HG03280 (cell line): Measurements from ENCODE around the gene CEP170B.
"Not testable (repeated sequence)": the region's sequence is repeated elsewhere in the genome, so short reads cannot be mapped to it uniquely, and the experiment has no call there.

Source experiments
- ATAC-seq: cut with Tn5 transposase; IDR thresholded peaks from one replicate; pipeline ENCODE4 v1.9.1; 2021; ENCODE audit warnings: mild to moderate bottlenecking, moderate library complexity; ENCODE audit not compliant: unreplicated experiment

The CEP170B gene

GRCh38 chr14:104888489-104889374, 23.7 kb downstream of the CEP170B start:
- no peak for ATAC-seq

DNA sequence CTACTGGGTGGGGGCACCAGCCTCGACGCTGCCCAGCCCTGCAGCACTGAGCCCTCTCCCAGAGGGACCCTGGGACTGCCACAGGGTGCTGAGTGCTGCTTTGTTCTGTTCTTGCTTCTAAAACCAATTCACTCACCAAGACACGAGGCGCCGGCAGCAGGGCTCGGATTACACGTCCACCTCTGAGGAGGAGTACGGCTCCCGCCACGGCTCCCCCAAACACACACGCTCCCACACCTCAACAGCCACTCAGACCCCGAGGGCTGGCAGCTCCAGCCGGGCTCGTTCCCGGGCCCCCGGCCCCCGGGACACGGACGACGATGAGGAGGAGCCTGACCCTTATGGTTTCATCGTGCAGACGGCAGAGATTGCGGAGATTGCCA, 24.3 kb downstream of the CEP170B start:
- no peak for ATAC-seq

DNA sequence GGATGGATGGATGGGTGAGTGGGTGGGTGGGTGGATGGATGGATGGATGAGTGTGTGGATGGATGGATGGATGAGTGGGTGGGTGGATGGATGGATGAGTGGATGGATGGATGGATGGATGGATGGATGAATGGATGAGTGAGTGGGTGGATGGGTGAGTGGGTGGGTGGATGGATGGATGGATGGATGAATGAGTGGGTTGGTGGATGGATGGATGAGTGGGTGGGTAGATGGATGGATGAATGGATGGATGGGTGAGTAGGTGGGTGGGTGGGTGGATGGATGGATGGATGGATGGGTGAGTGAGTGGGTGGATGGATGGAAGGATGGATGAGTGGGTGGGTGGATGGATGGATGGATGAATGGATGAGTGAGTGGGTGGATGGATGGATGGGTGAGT, 25.2 kb downstream of the CEP170B start:
- ATAC-seq, result not testable (repeated sequence)

GRCh38 chr14:104891121-104891551, 26.1 kb downstream of the CEP170B start:
- ATAC-seq, result no peak

DNA sequence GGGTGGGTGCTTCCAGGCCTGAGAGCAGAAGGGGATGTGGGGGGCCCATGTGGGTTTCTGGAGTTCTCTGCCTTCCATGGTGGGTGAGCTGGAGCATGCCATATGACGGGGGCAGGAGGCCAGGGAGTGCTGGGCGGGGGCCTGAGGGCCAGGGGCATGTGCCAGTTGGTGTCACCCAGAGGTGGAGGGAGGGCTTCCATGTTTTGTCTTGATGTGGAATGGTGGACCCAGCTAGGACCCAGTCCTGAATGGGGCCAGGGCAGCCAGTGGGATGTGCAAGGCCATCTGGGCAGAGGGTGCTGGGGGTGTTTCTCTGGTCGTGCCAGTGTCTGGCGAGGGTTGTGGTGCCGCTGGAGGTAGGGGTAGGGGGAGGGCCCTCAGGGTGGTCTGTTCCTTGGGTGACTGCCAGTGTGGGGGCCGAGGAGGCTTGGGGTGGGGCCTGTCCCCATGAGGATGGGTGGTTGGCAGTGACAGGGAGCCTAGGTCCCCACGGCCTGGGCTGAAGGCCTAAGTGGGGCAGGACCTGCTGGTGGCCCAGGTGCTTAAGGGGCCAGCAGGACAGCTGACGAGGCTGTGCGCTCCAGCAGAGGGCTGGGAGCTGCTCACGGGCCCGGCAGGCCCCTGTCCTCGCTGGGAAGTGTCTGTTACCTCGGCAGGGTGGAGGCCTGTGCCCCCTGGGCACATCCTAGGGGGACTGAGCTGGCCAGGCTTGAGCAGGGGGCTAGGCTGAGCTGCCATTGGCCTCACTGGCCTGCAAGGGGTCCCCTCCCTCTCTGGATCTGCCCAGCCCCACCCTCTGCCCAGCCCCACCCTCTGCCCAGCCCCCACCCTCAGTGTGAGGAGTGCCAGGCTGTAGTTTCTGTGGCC, 26.8 kb downstream of the CEP170B start:
- no peak for ATAC-seq

- ATAC-seq, result no peak
Observed at GRCh38 chr14:104892531-104893434, 27.7 kb downstream of the CEP170B start.

DNA sequence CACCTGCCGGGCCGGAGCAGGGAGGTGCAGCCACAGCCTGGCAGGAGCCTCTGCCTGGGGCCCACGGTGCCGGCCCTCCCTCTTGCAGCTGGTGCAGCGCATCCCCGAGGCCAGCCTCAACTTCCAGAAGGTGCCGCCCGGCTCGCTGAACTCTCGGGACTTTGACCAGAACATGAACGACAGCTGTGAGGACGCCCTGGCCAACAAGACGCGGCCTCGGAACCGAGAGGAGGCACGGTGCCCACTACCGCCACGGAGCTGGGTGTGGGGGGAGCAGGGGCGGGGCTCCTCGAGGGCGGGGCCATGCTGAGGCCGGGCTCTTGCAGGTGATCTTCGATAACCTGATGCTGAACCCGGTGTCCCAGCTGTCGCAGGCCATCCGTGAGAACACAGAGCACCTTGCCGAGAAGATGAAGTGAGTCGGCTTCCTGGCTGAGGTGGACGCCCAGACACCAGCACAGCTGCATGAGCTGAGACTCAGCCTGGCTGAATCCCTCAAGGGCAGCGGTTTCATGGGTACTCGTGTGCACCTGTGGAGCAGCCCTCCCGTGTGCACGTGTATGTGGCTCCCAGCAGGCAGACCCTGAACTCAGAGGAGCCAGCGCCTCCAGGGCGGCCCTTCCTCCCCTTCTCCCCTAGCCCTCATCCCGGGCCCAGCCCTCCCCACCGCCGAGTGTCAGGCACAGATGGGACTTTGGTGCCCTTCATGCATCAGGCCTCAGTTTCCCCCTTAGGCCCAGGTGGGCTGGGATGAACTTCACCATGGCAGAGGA, 28.6 kb downstream of the CEP170B start:
- no peak for ATAC-seq

DNA sequence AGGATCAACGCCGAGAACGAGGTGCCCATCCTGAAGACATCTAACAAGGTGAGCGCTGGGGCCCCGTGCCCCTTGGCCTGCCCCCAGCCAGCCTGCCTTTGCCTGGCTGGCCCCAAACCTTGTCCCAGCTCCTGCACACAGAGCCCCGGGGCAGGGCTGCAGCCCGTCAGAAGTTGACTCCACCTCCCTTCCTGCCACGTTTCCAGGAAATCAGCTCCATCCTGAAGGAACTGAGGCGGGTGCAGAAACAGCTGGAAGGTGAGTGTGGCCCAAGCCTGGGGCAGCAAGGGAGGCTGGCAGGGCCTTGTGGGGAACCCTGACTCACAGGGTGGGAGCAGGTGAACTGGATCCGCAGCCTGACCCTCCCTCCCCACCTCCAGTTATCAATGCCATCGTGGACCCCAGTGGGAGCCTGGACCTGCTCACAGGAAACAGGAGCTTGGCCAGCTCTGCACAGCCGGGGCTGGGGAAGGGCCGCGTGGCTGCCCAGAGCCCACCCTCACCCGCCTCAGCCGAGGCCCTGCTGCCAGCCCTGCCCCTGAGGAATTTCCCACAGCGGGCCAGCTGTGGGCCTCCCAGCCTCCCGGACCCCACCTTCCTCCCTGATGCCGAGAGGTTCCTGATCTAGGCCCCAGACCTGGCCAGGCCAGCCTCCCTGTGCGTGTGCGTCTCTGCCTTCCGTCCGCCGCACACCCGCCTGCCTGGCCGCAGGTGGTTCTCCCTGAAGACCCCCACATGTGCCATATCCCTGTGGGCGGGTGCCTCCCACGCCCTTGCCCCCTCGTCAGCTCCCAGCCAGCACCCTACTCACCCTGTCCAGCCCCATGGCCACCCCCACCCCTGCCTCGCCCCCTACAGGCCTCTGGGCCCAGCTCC, 29.5 kb downstream of the CEP170B start:
- no peak for ATAC-seq

DNA sequence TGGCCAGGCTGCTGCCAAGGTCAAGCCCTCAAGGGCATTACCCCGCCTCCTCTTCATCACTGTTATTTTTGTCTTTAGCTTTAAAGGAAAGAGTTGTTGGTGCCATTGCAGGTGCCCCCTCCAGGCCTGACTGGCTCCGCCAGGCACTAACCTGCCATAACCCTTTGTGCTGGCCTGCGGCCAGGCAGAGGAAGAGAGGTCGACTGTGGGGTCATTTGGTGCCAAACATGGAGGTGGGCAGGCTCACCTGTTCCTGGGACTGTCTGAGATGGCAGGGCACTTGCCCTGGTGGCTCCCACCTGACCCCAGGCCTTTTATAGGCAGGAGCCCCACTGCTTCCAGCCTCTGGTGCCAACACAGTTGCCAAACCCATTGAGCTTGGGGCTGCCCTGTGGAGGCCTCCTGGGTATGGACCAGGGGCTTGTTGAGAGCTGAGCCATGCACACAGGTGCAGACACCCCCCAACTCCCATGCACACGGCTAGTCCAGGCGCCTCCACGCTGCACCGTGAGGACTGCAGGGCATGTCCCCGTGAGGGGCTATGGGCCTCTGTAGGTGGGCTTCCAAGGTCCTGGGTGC, 30.2 kb downstream of the CEP170B start:
- no peak for ATAC-seq

- ATAC-seq, result no peak
Observed at GRCh38 chr14:104895786-104896661, 31.0 kb downstream of the CEP170B start.

GRCh38 chr14:104897330-104898194, 32.5 kb downstream of the CEP170B start:
- no peak for ATAC-seq

GRCh38 chr14:104898195-104898558, 33.1 kb downstream of the CEP170B start:
- no peak for ATAC-seq

- no peak for ATAC-seq
Observed at GRCh38 chr14:104898870-104899510, 33.9 kb downstream of the CEP170B start.

DNA sequence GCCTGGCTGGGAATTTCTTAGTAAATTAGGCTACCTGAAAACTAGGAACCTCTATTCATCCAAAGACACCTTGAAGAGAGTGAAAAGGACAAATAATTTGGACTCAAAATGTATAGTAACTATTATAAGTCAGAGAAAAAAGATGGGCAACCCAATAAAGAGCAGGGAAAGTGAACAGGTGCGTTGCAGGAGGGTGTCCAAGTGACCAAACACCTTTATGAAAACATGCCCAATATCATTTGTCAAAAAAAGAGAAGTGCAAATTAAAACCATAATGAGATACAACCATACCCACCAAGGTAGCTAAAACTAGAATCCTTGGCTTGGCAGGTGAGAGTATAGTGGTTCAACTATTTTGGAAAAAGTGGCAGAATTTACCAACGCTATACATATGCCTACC, 34.7 kb downstream of the CEP170B start:
- ATAC-seq, result no peak

DNA sequence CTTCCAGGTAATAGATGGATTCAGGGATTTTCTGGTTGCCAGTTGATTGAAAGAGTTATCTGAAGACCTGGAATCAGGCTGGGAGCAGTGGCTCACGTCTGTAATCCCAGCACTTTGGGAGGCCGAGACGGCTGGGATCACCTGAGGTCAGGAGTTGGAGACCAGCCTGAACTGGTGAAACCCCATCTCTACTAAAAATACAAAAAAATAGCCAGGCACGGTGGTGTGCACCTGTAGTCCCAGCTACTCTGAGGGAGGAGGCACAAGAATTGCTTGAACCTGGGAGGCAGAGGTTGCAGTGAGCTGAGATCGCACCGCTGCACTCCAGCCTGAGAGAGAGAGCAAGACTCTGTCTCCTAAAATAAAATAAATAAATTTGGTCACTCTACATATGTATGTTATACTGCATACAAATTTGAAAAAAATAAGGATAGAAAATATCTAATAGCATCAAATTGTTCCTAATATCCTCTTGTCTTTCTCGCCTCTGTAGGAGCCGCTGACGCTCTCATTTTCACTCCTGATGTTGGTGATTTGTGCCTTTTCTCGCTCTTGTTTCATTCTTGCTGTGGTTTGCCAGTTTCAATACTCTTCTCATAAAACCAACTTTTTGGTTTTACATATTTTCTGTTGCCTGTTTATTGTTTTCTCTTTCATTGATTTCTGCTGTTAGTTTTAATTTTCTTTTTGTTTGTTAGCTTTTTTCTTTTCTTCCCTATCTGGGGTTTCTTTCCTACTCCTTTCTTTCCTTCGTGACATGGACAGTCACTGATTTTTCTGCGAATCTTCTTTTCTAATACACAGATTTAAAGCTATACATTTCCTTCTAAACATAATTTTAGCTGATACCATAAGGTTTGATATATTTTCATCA, 35.8 kb downstream of the CEP170B start:
- no peak for ATAC-seq
